Astrocyte of the spinal cord (primary cell): ENCODE data around the gene CEACAM16.

Source experiments
- DNase-seq: peaks from one replicate; pipeline ENCODE4 v3.0.0; 2011; ENCODE audit warnings: low read depth, low spot score
- H3K4me3 ChIP-seq: 2 replicates; pipeline ENCODE4 v1.5.1; 2011; ENCODE audit warnings: low read depth, mild to moderate bottlenecking, low read length, moderate library complexity
- CTCF ChIP-seq: IDR thresholded peaks from 2 replicates; pipeline ENCODE4 v1.5.1; 2012; ENCODE audit warnings: low read depth, mild to moderate bottlenecking, low read length, inconsistent platforms
- in situ Hi-C: cut with HindIII; loops from 2 replicates; pipeline ENCODE4 v1.10.0; 2017; ENCODE audit warnings: low sequenced_read_pairs

The CEACAM16 gene

GRCh38 chr19:44658069-44658733, 40.8 kb upstream of the CEACAM16 start:
- TF ChIP-seq CTCF: no peak
- in situ Hi-C loops: no loop called here
- no peak overlapping the region for H3K4me3 ChIP-seq
- DNase-seq: no peak

GRCh38 chr19:44660081-44660480, 38.9 kb upstream of the CEACAM16 start:
- in situ Hi-C loops: no loop called here
- H3K4me3 ChIP-seq: no peak overlapping the region
- no peak for TF ChIP-seq CTCF
- no peak for DNase-seq

GRCh38 chr19:44661205-44661604, 37.7 kb upstream of the CEACAM16 start:
- no peak for TF ChIP-seq CTCF
- no peak for DNase-seq
- in situ Hi-C loops: no loop called here
- no peak overlapping the region for H3K4me3 ChIP-seq

- in situ Hi-C loops: no loop called here
- no peak overlapping the region for H3K4me3 ChIP-seq
- no peak for DNase-seq
- TF ChIP-seq CTCF: no peak
These were observed 37.0 kb upstream of the CEACAM16 start for GRCh38 chr19:44661904-44662303.

GRCh38 chr19:44662691-44663385, 36.1 kb upstream of the CEACAM16 start:
- TF ChIP-seq CTCF: no peak
- DNase-seq: peak; percentile 46
- no peak overlapping the region for H3K4me3 ChIP-seq
- in situ Hi-C loops: no loop called here

GRCh38 chr19:44663996-44664395, 35.0 kb upstream of the CEACAM16 start:
- no peak for TF ChIP-seq CTCF
- in situ Hi-C loops: no loop called here
- no peak overlapping the region for H3K4me3 ChIP-seq
- no peak for DNase-seq
